HUES48 (cell line): ENCODE measurements around the gene HSF5.

Experiments used
- H3K27ac ChIP-seq: one replicate; pipeline ENCODE4 v1.7.0; 2013; ENCODE audit warnings: low read depth, low read length, inconsistent platforms
- H3K27me3 ChIP-seq: 2 replicates; pipeline ENCODE4 v1.6.1; 2013; ENCODE audit warnings: mild to moderate bottlenecking, low read length; ENCODE audit not compliant: control insufficient read depth, insufficient read depth
- H3K36me3 ChIP-seq: 2 replicates; pipeline ENCODE4 v1.6.1; 2013; ENCODE audit warnings: low read length; ENCODE audit not compliant: control insufficient read depth, insufficient read depth
- H3K4me1 ChIP-seq: 2 replicates; pipeline ENCODE4 v1.6.1; 2013; ENCODE audit warnings: mild to moderate bottlenecking, low read length; ENCODE audit not compliant: control insufficient read depth, insufficient read depth
- H3K4me3 ChIP-seq: 2 replicates; pipeline ENCODE4 v1.5.1; 2013; ENCODE audit warnings: mild to moderate bottlenecking, low read depth, low read length
- H3K9ac ChIP-seq: 2 replicates; pipeline ENCODE4 v1.6.1; 2013; ENCODE audit warnings: mild to moderate bottlenecking, low read depth, low read length, moderate library complexity
- H3K9me3 ChIP-seq: 2 replicates; pipeline ENCODE4 v1.6.1; 2013; ENCODE audit warnings: low read length; ENCODE audit not compliant: control insufficient read depth, insufficient read depth

HSF5 gene

DNA sequence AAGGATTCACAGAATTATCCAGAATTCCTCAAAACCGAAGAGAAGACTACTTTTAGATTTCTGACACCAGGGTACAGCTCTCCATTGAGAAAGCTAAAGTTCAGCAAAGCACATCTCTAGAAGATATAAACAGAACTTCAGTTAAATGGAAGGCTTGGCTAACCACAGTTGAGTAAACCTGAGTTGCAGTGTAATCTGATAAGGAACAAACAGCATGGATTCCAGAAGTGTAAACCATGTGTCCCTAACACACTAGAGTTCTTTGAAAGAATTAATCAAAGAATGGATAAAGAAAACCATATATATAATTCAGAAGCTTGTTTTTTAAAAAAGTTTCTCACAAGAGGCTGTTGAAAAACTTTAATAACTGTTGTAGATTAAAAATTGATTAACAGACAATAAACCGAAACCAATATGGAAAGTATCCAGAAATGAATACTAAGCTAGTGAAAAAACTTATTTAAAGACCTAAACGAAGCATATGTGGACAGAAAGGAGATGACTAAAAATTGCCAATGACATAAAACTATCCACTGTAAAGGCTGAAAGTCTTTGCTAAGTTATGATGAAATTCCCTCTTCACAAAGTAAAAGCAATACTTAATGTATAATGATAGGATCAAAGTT is 75.1 kb downstream of the HSF5 start:
- Histone ChIP-seq H3K9me3 (no peaks in the 10 kb centered on the region), H3K27ac (no peak overlapping the region), H3K9ac (no peak overlapping the region), H3K27me3 (no peaks in the 10 kb centered on the region), H3K4me3 (no peak overlapping the region), H3K4me1 (peaks cover 12% of the 10 kb centered on the region), H3K36me3 (no peaks in the 10 kb centered on the region)

DNA sequence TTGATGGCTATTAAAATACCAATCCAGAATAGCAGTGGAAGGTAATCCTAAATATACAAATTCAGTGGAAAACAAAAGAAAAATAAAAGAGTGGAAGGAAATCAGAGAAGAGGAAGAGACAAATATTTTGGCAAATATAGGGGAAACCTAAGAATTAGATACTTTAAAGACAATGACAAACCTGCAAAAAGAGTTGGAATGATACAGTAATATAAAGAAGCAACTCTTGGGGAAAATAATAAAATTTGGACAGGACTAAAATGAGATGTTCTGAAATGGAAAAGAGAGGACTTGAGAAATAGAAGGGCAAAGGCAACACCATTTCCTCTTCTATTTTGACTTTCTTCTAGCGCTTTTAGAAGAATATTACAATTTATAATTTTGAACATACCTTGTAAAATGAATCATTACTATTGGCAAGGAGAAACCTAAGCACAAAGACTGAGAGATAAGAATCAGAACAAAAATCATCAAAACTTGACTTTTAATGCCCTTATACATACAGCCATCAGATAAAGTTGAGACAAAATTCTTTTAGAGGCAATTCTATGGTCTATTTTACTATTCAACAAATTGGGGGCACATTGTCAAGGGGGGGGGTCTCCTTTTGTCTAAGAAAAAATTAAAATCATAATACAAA is 76.0 kb downstream of the HSF5 start:
- Histone ChIP-seq H3K9ac (no peak overlapping the region), H3K9me3 (no peaks in the 10 kb centered on the region), H3K27me3 (no peaks in the 10 kb centered on the region; the same call in 1 of the 2 replicates), H3K4me1 (peaks cover 9% of the 10 kb centered on the region), H3K4me3 (no peak overlapping the region), H3K27ac (no peak overlapping the region), H3K36me3 (no peaks in the 10 kb centered on the region)

DNA sequence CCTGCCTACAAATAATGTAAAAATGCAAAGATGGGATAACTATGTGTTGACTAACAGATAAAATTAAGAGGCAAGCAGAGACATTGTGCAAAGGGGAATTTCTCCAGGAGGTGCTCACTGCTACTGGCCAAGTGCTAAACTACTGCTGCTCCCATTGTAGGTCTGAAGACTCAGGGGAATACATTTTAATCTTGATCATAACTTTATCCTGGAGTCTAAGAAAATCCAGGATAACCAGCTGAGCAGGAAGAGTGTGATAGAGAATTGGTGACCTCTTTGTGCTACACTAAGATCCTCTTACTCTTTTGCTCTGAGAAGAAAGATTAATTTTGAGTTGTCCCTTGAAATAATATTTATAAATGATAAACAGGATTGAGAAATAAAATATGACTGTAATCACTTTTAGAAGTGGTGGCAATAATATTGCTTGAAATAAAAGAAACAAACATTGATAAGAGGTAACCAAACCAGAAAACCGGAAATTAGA is 76.8 kb downstream of the HSF5 start:
- H3K36me3 ChIP-seq, result no peaks in the 10 kb centered on the region
- H3K9ac ChIP-seq, result no peak overlapping the region
- H3K27me3 ChIP-seq, result no peaks in the 10 kb centered on the region; the same call in none of the 2 replicates
- peaks cover 7% of the 10 kb centered on the region for H3K4me1 ChIP-seq
- no peaks in the 10 kb centered on the region for H3K9me3 ChIP-seq
- no peak overlapping the region for H3K27ac ChIP-seq
- no peak overlapping the region for H3K4me3 ChIP-seq

DNA sequence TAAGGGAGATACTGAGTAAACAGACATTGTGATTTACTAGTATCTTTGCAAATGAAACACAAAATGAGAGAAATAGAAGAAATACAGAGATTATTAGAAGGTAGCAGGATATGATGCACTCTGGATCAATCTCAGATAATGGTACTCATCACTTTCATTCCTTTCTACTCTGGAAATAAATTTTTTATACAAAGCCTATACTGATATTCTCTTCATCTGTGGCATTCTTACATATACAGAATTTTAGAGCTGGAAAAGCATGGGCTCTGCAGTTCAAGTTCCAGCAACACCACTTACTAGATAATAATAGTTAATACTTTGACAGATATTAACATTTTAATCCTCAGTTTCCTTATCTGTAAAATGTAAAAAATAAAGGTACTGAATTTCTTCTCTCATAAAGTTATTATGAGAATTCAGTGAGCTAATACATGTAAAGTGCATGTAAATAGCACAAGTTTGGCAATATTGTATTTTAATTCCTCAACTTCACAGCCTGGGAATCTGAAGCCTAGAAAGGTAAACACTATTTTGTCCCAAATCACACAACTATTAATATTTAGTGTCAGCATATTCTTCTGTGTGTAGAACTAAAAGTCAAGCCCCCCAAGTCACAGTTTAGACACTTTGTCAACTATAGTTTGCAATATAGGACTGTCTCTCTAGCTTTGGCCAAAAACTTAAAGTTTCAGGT is 77.3 kb downstream of the HSF5 start:
- Histone ChIP-seq H3K4me3 (no peak overlapping the region), H3K9me3 (no peaks in the 10 kb centered on the region), H3K9ac (no peak overlapping the region), H3K36me3 (no peaks in the 10 kb centered on the region), H3K27ac (no peak overlapping the region), H3K4me1 (peaks cover 6% of the 10 kb centered on the region), H3K27me3 (peaks cover 6% of the 10 kb centered on the region)

DNA sequence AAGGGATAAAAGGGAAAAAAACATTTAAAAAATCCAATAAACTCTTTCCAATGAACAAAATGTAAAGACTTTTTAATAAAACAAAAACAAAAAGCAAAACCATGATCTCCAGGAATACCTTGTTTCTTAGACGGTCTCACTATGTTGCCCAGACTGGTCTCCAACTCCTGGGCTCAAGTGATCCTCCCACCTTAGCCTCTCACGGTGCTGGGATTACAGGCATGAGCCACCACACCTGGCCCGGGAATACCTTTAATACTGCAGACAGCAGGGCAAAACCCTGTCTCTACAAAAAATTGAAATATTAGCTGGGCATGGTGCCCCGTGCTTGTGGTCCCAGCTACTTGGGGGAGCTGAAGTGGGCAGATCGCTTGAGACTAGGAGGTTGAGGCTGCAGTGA is 78.8 kb downstream of the HSF5 start:
- H3K4me1 ChIP-seq, result peaks cover 6% of the 10 kb centered on the region; the same call in 1 of the 2 replicates
- no peak overlapping the region for H3K9ac ChIP-seq
- no peaks in the 10 kb centered on the region for H3K36me3 ChIP-seq
- no peak overlapping the region for H3K27ac ChIP-seq
- no peaks in the 10 kb centered on the region for H3K9me3 ChIP-seq
- H3K4me3 ChIP-seq, result no peak overlapping the region
- peaks cover 17% of the 10 kb centered on the region for H3K27me3 ChIP-seq

DNA sequence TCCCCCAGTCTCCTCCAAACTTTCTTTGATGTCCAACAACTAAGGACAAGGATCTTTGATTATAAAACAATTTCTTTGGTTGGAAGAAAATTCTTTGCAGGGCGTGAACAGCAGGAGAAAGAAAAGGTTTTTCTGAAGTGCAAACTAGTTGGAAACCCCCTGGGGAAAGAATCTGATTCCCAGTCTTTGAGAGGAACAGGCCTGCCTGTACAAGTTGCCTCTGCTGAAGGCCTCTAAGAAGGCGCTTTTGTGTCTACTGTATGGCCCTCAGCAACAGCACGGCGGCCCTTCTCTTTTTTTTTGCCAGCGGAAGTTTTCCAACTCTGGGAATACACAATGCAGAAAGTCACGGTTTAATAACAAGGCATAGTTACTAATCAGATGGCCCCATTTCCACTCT is 84.9 kb downstream of the HSF5 start:
- no peaks in the 10 kb centered on the region for H3K36me3 ChIP-seq
- no peak overlapping the region for H3K4me3 ChIP-seq
- H3K9ac ChIP-seq, result 0 out of 2 replicates have a peak overlapping the region, but pooled peaks have one; percentile 37
- H3K9me3 ChIP-seq, result no peaks in the 10 kb centered on the region
- H3K4me1 ChIP-seq, result peaks cover 43% of the 10 kb centered on the region
- peak overlapping the region; percentile 92 for H3K27ac ChIP-seq
- H3K27me3 ChIP-seq, result peaks cover 76% of the 10 kb centered on the region

DNA sequence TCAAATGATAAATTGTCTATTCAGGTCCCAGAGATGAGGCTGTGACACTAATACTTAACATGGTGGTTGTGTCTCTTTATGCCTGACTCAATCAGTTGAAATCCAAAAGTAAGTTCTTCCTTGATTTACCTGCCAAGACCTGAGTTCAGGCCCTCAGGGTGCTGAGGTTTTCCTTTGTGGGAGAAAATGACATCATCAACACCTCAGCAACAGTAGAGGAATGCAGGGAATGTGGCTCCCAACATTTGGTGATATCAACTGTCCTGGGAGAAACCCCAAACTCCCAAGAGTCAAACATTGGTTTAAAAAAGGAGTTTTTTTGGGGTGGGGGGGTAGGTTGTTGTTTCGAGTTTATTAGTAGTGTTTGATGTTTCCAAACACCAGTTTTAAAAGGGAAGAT is 85.5 kb downstream of the HSF5 start:
- H3K27ac ChIP-seq, result peak overlapping the region; percentile 92
- H3K36me3 ChIP-seq, result no peaks in the 10 kb centered on the region
- H3K9ac ChIP-seq, result 0 out of 2 replicates have a peak overlapping the region, but pooled peaks have one; percentile 37
- peaks cover 43% of the 10 kb centered on the region for H3K4me1 ChIP-seq
- peaks cover 83% of the 10 kb centered on the region for H3K27me3 ChIP-seq
- H3K9me3 ChIP-seq, result no peaks in the 10 kb centered on the region
- no peak overlapping the region for H3K4me3 ChIP-seq

DNA sequence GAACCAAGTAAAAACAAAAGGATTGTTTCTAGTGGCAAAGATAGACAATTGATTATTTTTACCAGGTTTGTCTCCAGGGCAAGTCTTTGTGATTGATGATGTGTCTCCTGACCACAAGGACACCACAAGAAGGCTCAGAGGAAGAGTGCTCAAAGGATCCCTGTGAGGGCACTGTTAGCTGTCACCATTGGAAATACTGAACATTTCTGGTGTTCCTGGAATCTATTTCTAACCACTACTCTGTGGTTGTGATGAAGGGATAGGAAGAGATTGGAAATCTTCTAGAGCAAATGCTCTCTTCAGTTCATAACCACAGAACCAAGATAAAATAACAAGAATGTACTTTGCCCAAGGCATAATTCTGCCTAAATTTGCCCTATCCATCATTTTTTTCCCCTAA is 86.2 kb downstream of the HSF5 start:
- H3K27me3 ChIP-seq, result peaks cover 88% of the 10 kb centered on the region
- H3K9me3 ChIP-seq, result no peaks in the 10 kb centered on the region
- peak overlapping the region; percentile 92 for H3K27ac ChIP-seq
- no peaks in the 10 kb centered on the region for H3K36me3 ChIP-seq
- H3K4me3 ChIP-seq, result no peak overlapping the region
- H3K9ac ChIP-seq, result no peak overlapping the region
- H3K4me1 ChIP-seq, result peaks cover 43% of the 10 kb centered on the region

DNA sequence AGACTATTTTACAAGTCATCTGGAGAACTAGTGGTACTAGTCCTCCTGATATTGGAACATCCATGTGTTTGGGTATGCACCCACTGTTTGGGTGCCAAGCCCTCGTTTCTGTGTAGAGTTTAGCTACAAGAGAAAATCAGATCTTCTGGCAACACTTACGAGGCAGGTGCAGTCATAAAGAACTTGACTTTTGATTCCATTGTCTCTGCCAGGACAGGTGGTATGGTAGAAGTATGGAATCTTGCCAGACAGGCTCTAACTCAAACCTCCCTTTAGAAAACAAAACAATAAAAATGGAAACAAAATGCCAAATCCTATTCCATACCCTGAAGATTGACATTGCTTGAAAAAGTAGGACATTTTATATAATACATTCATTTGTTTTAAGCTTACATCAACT is 86.9 kb downstream of the HSF5 start:
- H3K27ac ChIP-seq, result no peak overlapping the region
- no peak overlapping the region for H3K4me3 ChIP-seq
- peaks cover 43% of the 10 kb centered on the region for H3K4me1 ChIP-seq
- H3K9me3 ChIP-seq, result no peaks in the 10 kb centered on the region
- H3K9ac ChIP-seq, result no peak overlapping the region
- H3K36me3 ChIP-seq, result no peaks in the 10 kb centered on the region
- H3K27me3 ChIP-seq, result peaks cover 94% of the 10 kb centered on the region

DNA sequence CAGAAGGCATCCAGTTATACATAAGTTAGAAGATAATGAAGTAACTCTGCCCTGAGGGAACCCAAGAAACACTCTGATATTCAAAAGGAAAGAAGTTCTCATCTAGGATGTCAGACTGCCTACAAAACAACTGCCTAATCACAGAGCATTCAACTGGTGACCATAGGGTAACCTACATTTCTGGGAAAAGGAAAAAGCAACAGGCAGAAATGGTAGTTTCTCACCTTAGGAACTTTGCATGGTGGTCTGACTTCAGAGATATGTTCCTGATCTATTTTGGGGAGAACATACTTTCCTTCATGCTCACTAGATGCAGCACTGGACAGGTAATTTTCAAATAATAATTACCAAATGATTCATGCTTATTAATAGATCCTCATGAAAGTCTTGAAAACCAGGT is 87.4 kb downstream of the HSF5 start:
- Histone ChIP-seq H3K36me3 (no peaks in the 10 kb centered on the region), H3K27me3 (peaks cover 94% of the 10 kb centered on the region), H3K9me3 (no peaks in the 10 kb centered on the region), H3K9ac (no peak overlapping the region), H3K4me3 (no peak overlapping the region), H3K27ac (no peak overlapping the region), H3K4me1 (peaks cover 41% of the 10 kb centered on the region)

DNA sequence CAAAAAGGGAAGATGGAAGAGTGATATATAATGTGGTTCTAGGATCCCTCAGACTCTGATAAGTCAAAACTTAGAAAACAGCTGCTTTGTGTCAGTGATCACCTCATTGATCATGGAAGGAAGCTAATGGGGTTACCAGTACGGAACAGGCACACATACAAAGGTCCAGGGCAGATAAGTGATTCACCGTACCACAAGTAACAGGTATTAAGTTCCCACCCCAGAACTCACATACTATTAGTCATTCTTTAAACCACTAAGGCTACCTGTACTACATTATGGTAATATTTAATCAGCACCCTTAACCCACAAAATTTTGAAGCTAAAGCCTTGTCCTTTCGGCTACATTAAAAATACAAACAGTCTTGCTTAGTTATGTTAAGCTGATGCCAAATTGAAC is 88.2 kb downstream of the HSF5 start:
- no peaks in the 10 kb centered on the region for H3K36me3 ChIP-seq
- H3K27ac ChIP-seq, result no peak overlapping the region
- peaks cover 96% of the 10 kb centered on the region for H3K27me3 ChIP-seq
- H3K4me3 ChIP-seq, result no peak overlapping the region
- H3K9me3 ChIP-seq, result no peaks in the 10 kb centered on the region
- no peak overlapping the region for H3K9ac ChIP-seq
- peaks cover 36% of the 10 kb centered on the region for H3K4me1 ChIP-seq
